HepG2 (cell line): Measurements from ENCODE around the gene RNF149. TPM values are rescaled to one million over a fixed set of nuclear protein-coding genes. Genes with fewer than 3 reads are reported as not detected.
A peak's percentile ranks its signal among the peaks of the same experiment; 100 is the strongest.

Experiments used
- DZIP1 ChIP-seq: sonication (generic); formaldehyde crosslinking; IDR thresholded peaks from 2 replicates; pipeline ENCODE4 v1.5.0; 2020; ENCODE audit warnings: mild to moderate bottlenecking, missing genetic modification reagents
- GPN1 ChIP-seq: sonication (generic); formaldehyde crosslinking; IDR thresholded peaks from 2 replicates; pipeline ENCODE4 v1.5.1; 2020; ENCODE audit warnings: missing genetic modification reagents, borderline replicate concordance
- HNF4A ChIP-seq: sonication (generic); formaldehyde crosslinking; IDR thresholded peaks from 2 replicates; pipeline ENCODE4 v1.4.0; 2020; ENCODE audit warnings: missing genetic modification reagents
- IRF9 ChIP-seq: sonication (generic); formaldehyde crosslinking; IDR thresholded peaks from 2 replicates; pipeline ENCODE4 v1.8.0; 2022; ENCODE audit warnings: missing genetic modification reagents, mild to moderate bottlenecking, borderline replicate concordance
- JUND ChIP-seq: sonication (generic); formaldehyde crosslinking; IDR thresholded peaks from 2 replicates; pipeline ENCODE4 v1.8.0; 2022; ENCODE audit warnings: mild to moderate bottlenecking, missing genetic modification reagents
- KDM4B ChIP-seq: sonication (generic); formaldehyde crosslinking; IDR thresholded peaks from 2 replicates; pipeline ENCODE4 v1.4.0; 2020; ENCODE audit warnings: missing genetic modification reagents
- MATR3 ChIP-seq: sonication (generic); formaldehyde crosslinking; IDR thresholded peaks from 2 replicates; pipeline ENCODE4 v1.4.0; 2020; ENCODE audit warnings: missing genetic modification reagents
- MEF2D ChIP-seq: sonication (generic); formaldehyde crosslinking; IDR thresholded peaks from 2 replicates; pipeline ENCODE4 v1.5.1; 2020; ENCODE audit warnings: mild to moderate bottlenecking, missing genetic modification reagents
- MTF1 ChIP-seq: sonication (generic); formaldehyde crosslinking; IDR thresholded peaks from 2 replicates; pipeline ENCODE4 v1.5.0; 2020; ENCODE audit warnings: missing genetic modification reagents
- NFAT5 ChIP-seq: sonication (generic); formaldehyde crosslinking; IDR thresholded peaks from 2 replicates; pipeline ENCODE4 v1.4.0; 2020; ENCODE audit warnings: missing genetic modification reagents
- NR2F2 ChIP-seq: IDR thresholded peaks from 2 replicates; pipeline ENCODE4 v1.6.1; 2012; ENCODE audit warnings: low read depth, inconsistent platforms, borderline replicate concordance
- PHF20 ChIP-seq: sonication (generic); formaldehyde crosslinking; IDR thresholded peaks from 2 replicates; pipeline ENCODE4 v1.5.0; 2020; ENCODE audit warnings: mild to moderate bottlenecking, missing genetic modification reagents
- PLSCR1 ChIP-seq: sonication (generic); formaldehyde crosslinking; IDR thresholded peaks from 2 replicates; pipeline ENCODE4 v1.5.0; 2020; ENCODE audit warnings: missing genetic modification reagents, mild to moderate bottlenecking, borderline replicate concordance
- PRMT3 ChIP-seq: sonication (generic); formaldehyde crosslinking; IDR thresholded peaks from 2 replicates; pipeline ENCODE4 v1.8.1; 2022; ENCODE audit warnings: low read depth, mild to moderate bottlenecking, moderate library complexity, missing genetic modification reagents, borderline replicate concordance
- REPIN1 ChIP-seq: sonication (generic); formaldehyde crosslinking; IDR thresholded peaks from 2 replicates; pipeline ENCODE4 v1.8.0; 2022; ENCODE audit warnings: missing genetic modification reagents, low read depth, mild to moderate bottlenecking, borderline replicate concordance
- TARDBP ChIP-seq: sonication (generic); formaldehyde crosslinking; IDR thresholded peaks from 2 replicates; pipeline ENCODE4 v1.8.0; 2022; ENCODE audit warnings: mild to moderate bottlenecking, missing genetic modification reagents
- ZNF274 ChIP-seq: sonication (generic); formaldehyde crosslinking; IDR thresholded peaks from 2 replicates; pipeline ENCODE4 v1.5.1; 2020; ENCODE audit warnings: mild to moderate bottlenecking, missing genetic modification reagents
- ZNF326 ChIP-seq: sonication (generic); formaldehyde crosslinking; IDR thresholded peaks from 2 replicates; pipeline ENCODE4 v1.4.0; 2020; ENCODE audit warnings: missing genetic modification reagents, borderline replicate concordance
- ZNF441 ChIP-seq: sonication (generic); formaldehyde crosslinking; IDR thresholded peaks from 2 replicates; pipeline ENCODE4 v1.7.0; 2021; ENCODE audit warnings: missing genetic modification reagents, borderline replicate concordance
- ZNF446 ChIP-seq: sonication (generic); formaldehyde crosslinking; IDR thresholded peaks from 2 replicates; pipeline ENCODE4 v1.5.0; 2020; ENCODE audit warnings: mild to moderate bottlenecking, missing genetic modification reagents
- ZNF766 ChIP-seq: sonication (generic); formaldehyde crosslinking; IDR thresholded peaks from 2 replicates; pipeline ENCODE4 v1.5.0; 2020; ENCODE audit warnings: missing genetic modification reagents, borderline replicate concordance
- polyA plus RNA-seq, 8 experiments: library from polyadenylated mRNA; depleted of rRNA in 3 of 8; stranded (reverse) in 7 of 8; unstranded in 1 of 8; fragments of >200 nt; fragmentation: Illumina TruSeq in 4 of 8; extraction: Trizol in 4 of 8; gene quantifications; 2 replicates each; pipeline versions ENCODE4 v1.2.1 to v1.2.3, GENCODE V29; 2011 to 2016; ENCODE audit warnings: low read depth in 4 of 8, missing spikeins in 1 of 8, mixed read lengths in 1 of 8; ENCODE audit not compliant: insufficient read depth in 1 of 8
- total RNA-seq, 5 experiments: library from RNA; depleted of rRNA; stranded (reverse); fragments of >200 nt; fragmentation: Illumina TruSeq; extraction: Trizol; gene quantifications; 2 replicates each; pipeline ENCODE4 v1.2.3, GENCODE V29; 2016; ENCODE audit warnings: low read depth in 1 of 5

RNF149 gene
- total and polyA plus RNA-seq, 2 of the 13 experiments (the other 11 are each of a cell fraction or from before 2014, with no cell fraction given), result 87.6 to 109 TPM

GRCh38 chr2:101307950-101308431 is 510 bp downstream of the RNF149 start (continued):
- TF ChIP-seq PRMT3 (CRISPR knock-in tag) (peak; percentile 28; the same call in 1 of the 2 replicates), MTF1 (CRISPR knock-in tag) (peak; percentile 14; the same call in 1 of the 2 replicates), TARDBP (CRISPR knock-in tag) (no peak), NR2F2 (no peak), ZNF766 (no peak), DZIP1 (CRISPR knock-in tag) (peak; percentile 18), REPIN1 (CRISPR knock-in tag) (peak; percentile 14; the same call in 1 of the 2 replicates), GPN1 (CRISPR knock-in tag) (peak; percentile 45; the same call in 1 of the 2 replicates), ZNF446 (CRISPR knock-in tag) (peak; percentile 85; the same call in 1 of the 2 replicates), ZNF274 (CRISPR knock-in tag) (0 out of 2 replicates have a peak, but pooled peaks have one; percentile 8), NFAT5 (CRISPR knock-in tag) (peak; percentile 83; the same call in 1 of the 2 replicates), JUND (peak; percentile 52; the same call in 1 of the 2 replicates), PLSCR1 (CRISPR knock-in tag) (peak; percentile 50; the same call in 1 of the 2 replicates), ZNF326 (no peak; the same call in 1 of the 2 replicates), HNF4A (no peak), IRF9 (CRISPR knock-in tag) (no peak), PHF20 (no peak), MATR3 (CRISPR knock-in tag) (peak; percentile 14; the same call in 1 of the 2 replicates), MEF2D (no peak), KDM4B (CRISPR knock-in tag) (peak; percentile 79; the same call in 1 of the 2 replicates), ZNF441 (no peak)
